Measurements from ENCODE around the gene MOB1A. TPM values are rescaled to one million over a fixed set of nuclear protein-coding genes. Genes with fewer than 3 reads are reported as not detected.
"Not testable (repeated sequence)": the region's sequence is repeated elsewhere in the genome, so short reads cannot be mapped to it uniquely, and the experiment has no call there.

Gene MOB1A
- total and polyA plus RNA-seq, 2 of the 8 experiments (the other 6 are each of a cell fraction or from before 2014, with no cell fraction given), result 21.6 to 91.7 TPM

GRCh38 chr2:74123955-74124354 is 54.7 kb downstream of the MOB1A start:
- H2AK5ac ChIP-seq (ENCODE audit: low read depth, low read length); H3K4me2 ChIP-seq (ENCODE audit: insufficient read depth in 1 of 2, low read depth in 2 of 2, low read length in 2 of 2); H4K8ac ChIP-seq (ENCODE audit: extremely low read depth, insufficient read depth, low read length); H2BK12ac ChIP-seq (ENCODE audit: low read depth, low read length); H3K23me2 ChIP-seq (ENCODE audit: low read depth, low read length); H4K5ac ChIP-seq (ENCODE audit: insufficient read length, low read depth, low read length); CTCF ChIA-PET (ENCODE audit: partially characterized antibody); H3K27ac ChIP-seq (ENCODE audit: low read depth, low read length); H3K79me1 ChIP-seq (ENCODE audit: low read depth, low read length); H2BK20ac ChIP-seq (ENCODE audit: low read length); H3K18ac ChIP-seq (ENCODE audit: extremely low read depth, low read length); FAIRE-seq; H3K27me3 ChIP-seq (replicated peaks in 1 of 4; ENCODE audit: control insufficient read depth in 3 of 4, extremely low read depth in 1 of 4, insufficient read depth in 3 of 4, low read length in 3 of 4); H3K56ac ChIP-seq (replicated peaks; ENCODE audit: insufficient read length, low read depth, low read length); H3K4ac ChIP-seq (replicated peaks; ENCODE audit: insufficient read length, low read depth, low read length); H2BK120ac ChIP-seq (replicated peaks; ENCODE audit: low read depth, low read length); H4K91ac ChIP-seq (replicated peaks; ENCODE audit: insufficient read length, low read length); H3K4me3 ChIP-seq (ENCODE audit: extremely low read depth in 1 of 4, insufficient read depth in 2 of 4, low read depth in 3 of 4, low read length in 4 of 4); H4K20me1 ChIP-seq (replicated peaks in 1 of 2; ENCODE audit: control insufficient read depth in 1 of 2, insufficient read depth in 2 of 2, low read length in 2 of 2); H2BK5ac ChIP-seq (ENCODE audit: low read depth, low read length); DNase-seq (ENCODE audit: low read depth in 1 of 2, low spot score in 2 of 2); H3K36me3 ChIP-seq (ENCODE audit: control insufficient read depth in 2 of 4, insufficient read depth in 4 of 4, low read length in 3 of 4); POLR2A ChIA-PET (ENCODE audit: partially characterized antibody); H2BK15ac ChIP-seq (ENCODE audit: low read length); H3K14ac ChIP-seq (ENCODE audit: insufficient read length); H3K4me1 ChIP-seq (replicated peaks in 1 of 4; ENCODE audit: control insufficient read depth in 3 of 4, insufficient read depth in 4 of 4, low read length in 3 of 4); H3K9ac ChIP-seq (replicated peaks in 1 of 4; ENCODE audit: extremely low read depth in 1 of 4, low read depth in 3 of 4, low read length in 3 of 4); H2AFZ ChIP-seq (ENCODE audit: low read length); H3K23ac ChIP-seq (ENCODE audit: insufficient read length); H3K79me2 ChIP-seq (ENCODE audit: control insufficient read depth in 1 of 2, insufficient read depth in 2 of 2, low read length in 2 of 2): not testable (repeated sequence)
- peaks cover 10 to 28% of the 10 kb centered on the region in 2 experiments; a peak in 3 of 4 replicates for H3K9me3 ChIP-seq (ENCODE audit: insufficient read depth in 2 of 2, low read depth in 1 of 2, low read length in 1 of 2)
- no CpG with 5 or more reads among the region's 29 CpGs for WGBS, 2 experiments (ENCODE audit: extremely low coverage in 1 of 2, insufficient coverage in 1 of 2, insufficient read length in 1 of 2, insufficient replicate concordance in 2 of 2, low coverage in 1 of 2, low lambda C conversion rate in 2 of 2, missing lambda C conversion rate in 1 of 2)

- H2BK15ac ChIP-seq (ENCODE audit: low read length); H3K4me1 ChIP-seq (replicated peaks in 1 of 4; ENCODE audit: control insufficient read depth in 3 of 4, insufficient read depth in 4 of 4, low read length in 3 of 4); H2BK120ac ChIP-seq (replicated peaks; ENCODE audit: low read depth, low read length); H3K79me1 ChIP-seq (ENCODE audit: low read depth, low read length); H3K9ac ChIP-seq (replicated peaks in 1 of 4; ENCODE audit: extremely low read depth in 1 of 4, low read depth in 3 of 4, low read length in 3 of 4); FAIRE-seq; DNase-seq (ENCODE audit: low read depth in 1 of 2, low spot score in 2 of 2); H4K5ac ChIP-seq (ENCODE audit: insufficient read length, low read depth, low read length); H3K36me3 ChIP-seq (ENCODE audit: control insufficient read depth in 2 of 4, insufficient read depth in 4 of 4, low read length in 3 of 4); H3K56ac ChIP-seq (replicated peaks; ENCODE audit: insufficient read length, low read depth, low read length); H2BK20ac ChIP-seq (ENCODE audit: low read length); H3K4ac ChIP-seq (replicated peaks; ENCODE audit: insufficient read length, low read depth, low read length); H4K91ac ChIP-seq (replicated peaks; ENCODE audit: insufficient read length, low read length); H4K8ac ChIP-seq (ENCODE audit: extremely low read depth, insufficient read depth, low read length); H3K23me2 ChIP-seq (ENCODE audit: low read depth, low read length); H3K27ac ChIP-seq (ENCODE audit: low read depth, low read length); H3K27me3 ChIP-seq (replicated peaks in 1 of 4; ENCODE audit: control insufficient read depth in 3 of 4, extremely low read depth in 1 of 4, insufficient read depth in 3 of 4, low read length in 3 of 4); H2BK12ac ChIP-seq (ENCODE audit: low read depth, low read length); H2AFZ ChIP-seq (ENCODE audit: low read length); H2AK5ac ChIP-seq (ENCODE audit: low read depth, low read length); H3K18ac ChIP-seq (ENCODE audit: extremely low read depth, low read length); H3K4me2 ChIP-seq (ENCODE audit: insufficient read depth in 1 of 2, low read depth in 2 of 2, low read length in 2 of 2); H3K14ac ChIP-seq (ENCODE audit: insufficient read length); H3K4me3 ChIP-seq (ENCODE audit: extremely low read depth in 1 of 4, insufficient read depth in 2 of 4, low read depth in 3 of 4, low read length in 4 of 4); H3K79me2 ChIP-seq (ENCODE audit: control insufficient read depth in 1 of 2, insufficient read depth in 2 of 2, low read length in 2 of 2); H4K20me1 ChIP-seq (replicated peaks in 1 of 2; ENCODE audit: control insufficient read depth in 1 of 2, insufficient read depth in 2 of 2, low read length in 2 of 2); H2BK5ac ChIP-seq (ENCODE audit: low read depth, low read length); H3K23ac ChIP-seq (ENCODE audit: insufficient read length): not testable (repeated sequence)
- WGBS, 2 experiments (ENCODE audit: extremely low coverage in 1 of 2, insufficient coverage in 1 of 2, insufficient read length in 1 of 2, insufficient replicate concordance in 2 of 2, low coverage in 1 of 2, low lambda C conversion rate in 2 of 2, missing lambda C conversion rate in 1 of 2), result 92% methylated on average over 1 of the region's 1 CpG; no CpG with 5 or more reads in 1 of the 2 experiments
- ChIA-PET CTCF (ENCODE audit: partially characterized antibody) (interaction anchor here (1.0 to 2.7 kb wide), 5 partner anchors 11 to 293 kb away, joined by 3 to 19 read pairs (median 3); partner anchors contain the start of gene STAMBP), POLR2A (ENCODE audit: partially characterized antibody) (interaction anchor here (1.1 kb wide), 1 partner anchor 29 kb away, joined by 5 read pairs; no protein-coding TSS in a partner anchor)
- H3K9me3 ChIP-seq (ENCODE audit: insufficient read depth in 2 of 2, low read depth in 1 of 2, low read length in 1 of 2), result peaks cover 10 to 28% of the 10 kb centered on the region in 2 experiments; a peak in 3 of 4 replicates
Measured at GRCh38 chr2:74121846-74122245, 56.8 kb downstream of the MOB1A start.

Measured in H1 (cell line).